Activated CD4-positive, alpha-beta T cell treated with anti-CD3 and anti-CD28 coated beads, Interleukin-2, amount 50 U/mL, for 4 hours (primary cell): ENCODE results near the gene C1orf226.

Source experiments
- DNase-seq, 2 experiments: peaks; one replicate each; pipeline ENCODE4 v3.0.0-alpha.2; 2020

Gene C1orf226

DNA sequence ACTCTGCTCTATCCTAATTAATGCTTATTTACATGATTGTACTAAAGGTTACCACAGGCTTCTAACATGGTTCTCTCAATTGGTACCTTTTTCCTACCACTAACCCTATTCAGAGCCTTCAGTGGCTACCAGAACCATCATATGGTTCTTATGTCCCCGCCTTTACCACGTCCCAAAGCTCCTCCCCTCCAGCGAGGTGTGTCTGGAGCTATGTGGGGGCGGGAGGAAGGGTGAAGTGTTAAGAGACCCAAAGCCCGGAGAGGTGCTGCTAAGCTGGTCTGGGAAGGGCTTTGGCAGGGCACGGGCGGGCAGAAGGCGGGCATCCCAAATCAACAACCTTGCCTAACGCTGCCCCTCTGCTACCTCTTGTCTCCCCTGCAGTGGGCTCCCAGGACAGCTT lies 14.9 kb upstream of the C1orf226 start:
- DNase-seq = no peak

DNA sequence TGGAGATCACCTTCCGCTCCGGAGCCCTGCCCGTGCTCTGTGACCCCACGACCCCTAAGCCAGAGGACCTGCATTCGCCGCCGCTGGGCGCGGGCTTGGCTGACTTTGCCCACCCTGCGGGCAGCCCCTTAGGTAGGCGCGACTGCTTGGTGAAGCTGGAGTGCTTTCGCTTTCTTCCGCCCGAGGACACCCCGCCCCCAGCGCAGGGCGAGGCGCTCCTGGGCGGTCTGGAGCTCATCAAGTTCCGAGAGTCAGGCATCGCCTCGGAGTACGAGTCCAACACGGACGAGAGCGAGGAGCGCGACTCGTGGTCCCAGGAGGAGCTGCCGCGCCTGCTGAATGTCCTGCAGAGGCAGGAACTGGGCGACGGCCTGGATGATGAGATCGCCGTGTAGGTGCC lies 14.5 kb upstream of the C1orf226 start:
- DNase-seq = no peak

DNA sequence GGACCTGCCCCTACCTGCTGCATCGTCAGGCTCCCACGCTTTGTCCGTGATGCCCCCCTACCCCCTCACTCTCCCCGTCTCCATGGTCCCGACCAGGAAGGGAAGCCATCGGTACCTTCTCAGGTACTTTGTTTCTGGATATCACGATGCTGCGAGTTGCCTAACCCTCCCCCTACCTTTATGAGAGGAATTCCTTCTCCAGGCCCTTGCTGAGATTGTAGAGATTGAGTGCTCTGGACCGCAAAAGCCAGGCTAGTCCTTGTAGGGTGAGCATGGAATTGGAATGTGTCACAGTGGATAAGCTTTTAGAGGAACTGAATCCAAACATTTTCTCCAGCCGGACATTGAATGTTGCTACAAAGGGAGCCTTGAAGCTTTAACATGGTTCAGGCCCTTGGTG lies 13.8 kb upstream of the C1orf226 start:
- DNase-seq = no peak

DNA sequence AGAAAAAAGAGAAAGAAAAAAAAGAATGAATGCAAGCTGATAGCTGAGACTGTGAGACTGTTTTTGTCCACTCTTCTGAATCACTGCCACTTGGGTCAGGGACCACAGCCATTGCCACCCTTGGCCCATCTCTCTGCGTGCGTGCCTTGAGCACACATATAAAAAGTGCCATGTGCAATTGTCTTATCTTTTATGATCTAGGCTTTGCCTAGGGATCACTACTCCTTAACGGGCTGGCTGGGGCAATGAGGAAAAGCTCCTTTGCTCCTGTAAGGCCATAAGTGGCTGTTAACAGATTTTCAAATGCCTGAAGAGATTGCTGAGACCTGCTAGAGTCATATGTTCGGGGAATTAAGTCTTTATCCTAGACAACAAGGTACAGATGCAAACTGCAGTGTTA lies 13.1 kb upstream of the C1orf226 start:
- DNase-seq = no peak

DNA sequence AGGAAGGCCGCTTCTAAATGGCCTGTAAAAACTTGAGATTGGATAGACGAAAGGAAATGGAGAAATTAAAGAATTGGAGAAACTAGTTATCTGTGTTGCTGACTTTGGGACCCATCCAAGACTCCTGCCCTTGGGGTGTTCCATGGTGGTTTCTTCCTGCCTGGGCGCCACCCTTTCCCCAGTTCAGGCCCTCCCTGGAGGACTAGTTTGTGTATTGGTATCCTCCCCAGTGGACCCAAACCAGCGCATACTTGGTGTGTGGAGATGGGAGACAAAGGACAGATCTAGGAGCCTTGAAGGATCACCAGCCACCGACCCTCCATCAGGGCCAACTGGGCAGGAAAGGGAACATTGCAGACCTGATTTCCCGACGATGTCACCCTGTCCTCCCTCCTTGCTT lies 12.0 kb upstream of the C1orf226 start:
- no peak for DNase-seq

DNA sequence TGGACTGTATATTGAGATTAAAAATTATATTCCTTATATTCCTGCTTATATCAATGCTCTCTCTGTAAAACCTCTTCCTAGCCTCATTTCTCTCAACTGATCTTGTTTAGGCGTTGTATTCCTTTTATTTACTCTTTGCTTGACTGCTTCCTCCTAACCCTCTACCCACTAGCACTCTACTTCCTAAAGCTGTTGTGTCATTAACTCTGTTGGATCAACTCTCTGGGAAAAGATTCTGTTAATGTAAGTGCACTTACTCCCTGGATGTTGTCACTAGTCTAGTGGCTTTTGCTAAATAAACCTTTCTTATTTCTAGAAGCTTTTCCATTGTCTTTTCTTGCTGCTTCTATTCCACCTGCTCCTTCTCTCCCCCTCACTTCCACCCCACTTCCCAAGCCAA lies 11.4 kb upstream of the C1orf226 start:
- no peak for DNase-seq

DNA sequence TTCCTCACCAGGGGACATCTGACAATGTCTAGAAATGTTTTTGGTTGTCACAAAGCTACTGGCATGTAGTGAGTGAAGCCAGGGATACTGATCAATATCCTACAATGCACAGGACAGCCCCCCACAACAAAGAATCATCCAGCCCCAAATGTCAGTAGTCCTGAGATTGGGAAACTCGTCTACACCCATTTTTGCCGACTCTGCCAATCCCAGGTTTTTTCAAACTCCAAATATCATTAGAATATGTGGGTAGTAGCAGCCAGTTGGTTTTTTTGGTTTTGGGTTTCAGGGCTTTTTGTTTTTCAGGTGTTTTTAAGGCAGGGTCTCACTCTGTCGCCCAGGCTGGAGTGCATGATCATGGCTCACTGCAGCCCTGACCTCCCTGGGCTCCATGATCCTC lies 10.8 kb upstream of the C1orf226 start:
- no peak for DNase-seq

DNA sequence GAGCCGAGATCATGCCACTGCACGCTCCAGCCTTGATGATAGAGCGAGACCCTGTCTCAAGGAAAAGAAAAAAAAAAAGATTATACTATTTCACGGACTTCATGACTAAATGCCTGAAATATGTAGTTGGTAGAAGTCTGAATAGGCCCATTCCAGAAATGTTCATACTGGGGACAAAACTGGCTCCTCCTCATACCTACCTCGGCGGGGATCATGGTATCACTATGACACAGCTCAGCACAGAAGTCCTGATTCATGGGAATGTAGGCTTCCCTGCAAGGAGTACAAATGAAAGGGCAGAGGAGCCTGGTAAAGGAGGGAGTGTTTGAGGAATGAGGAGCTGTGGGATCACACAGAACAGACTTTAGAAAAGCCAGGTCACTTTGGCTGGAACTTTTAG lies 9.9 kb upstream of the C1orf226 start:
- DNase-seq = no peak

DNA sequence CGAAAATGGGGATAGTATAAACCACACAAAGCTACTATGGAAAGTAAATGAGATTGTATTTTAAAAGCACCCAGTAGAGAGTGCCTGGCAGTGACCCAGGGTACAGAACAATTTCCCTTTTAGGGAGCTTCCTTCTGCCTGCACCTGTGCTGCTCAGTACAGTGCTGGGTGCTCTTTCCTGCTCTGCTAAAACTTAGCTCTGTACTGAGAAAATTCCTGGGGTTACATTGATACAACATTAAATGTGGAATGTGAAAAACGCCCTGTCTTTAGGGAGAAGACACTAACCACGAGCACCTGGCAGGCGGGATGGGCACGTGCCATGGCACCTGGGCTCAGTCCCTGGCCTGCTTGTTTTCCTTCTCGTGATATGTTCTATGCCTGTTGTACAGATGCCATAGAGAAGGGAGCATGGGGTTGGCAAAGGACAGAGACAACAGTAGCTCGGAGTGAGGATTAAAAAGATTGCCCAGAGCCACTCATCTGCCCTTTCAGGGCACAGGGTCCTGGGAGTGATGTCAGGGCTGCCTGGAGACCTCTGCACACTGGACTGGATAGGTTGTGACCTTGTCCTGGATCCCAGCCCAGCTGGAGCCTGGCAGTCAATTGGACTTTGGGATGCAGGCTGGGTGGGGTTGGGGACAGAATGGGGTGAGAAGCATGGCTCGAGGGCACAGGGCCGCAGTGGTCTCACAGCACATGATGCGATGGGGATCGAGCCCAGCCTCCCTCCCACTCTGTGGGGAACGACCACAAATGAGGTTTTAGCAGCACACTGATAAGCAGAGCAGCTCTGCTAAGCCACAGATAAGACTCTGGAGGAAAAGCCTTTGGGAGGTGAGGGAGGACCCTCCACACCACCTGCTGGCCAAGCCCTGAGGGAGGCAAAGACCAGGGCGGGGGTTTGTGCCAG lies 9.1 kb upstream of the C1orf226 start:
- DNase-seq = no peak

DNA sequence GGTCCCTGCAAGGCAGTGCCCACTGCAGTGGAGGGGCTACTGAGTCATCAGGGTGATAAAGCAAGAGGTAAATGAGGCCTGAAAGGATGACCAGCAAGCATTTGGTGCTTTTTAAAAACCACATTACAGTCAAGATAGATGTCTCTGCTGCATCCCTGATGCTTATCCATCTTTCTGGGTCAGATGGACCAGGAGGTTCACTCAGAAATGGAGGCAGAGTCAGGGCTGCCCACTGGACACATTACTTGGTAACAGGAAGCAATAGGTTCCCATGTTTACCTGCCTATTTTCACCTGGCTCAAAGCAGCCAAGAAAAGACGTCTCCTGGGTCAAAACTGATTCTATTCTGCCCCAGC lies 8.5 kb upstream of the C1orf226 start:
- no peak for DNase-seq

DNA sequence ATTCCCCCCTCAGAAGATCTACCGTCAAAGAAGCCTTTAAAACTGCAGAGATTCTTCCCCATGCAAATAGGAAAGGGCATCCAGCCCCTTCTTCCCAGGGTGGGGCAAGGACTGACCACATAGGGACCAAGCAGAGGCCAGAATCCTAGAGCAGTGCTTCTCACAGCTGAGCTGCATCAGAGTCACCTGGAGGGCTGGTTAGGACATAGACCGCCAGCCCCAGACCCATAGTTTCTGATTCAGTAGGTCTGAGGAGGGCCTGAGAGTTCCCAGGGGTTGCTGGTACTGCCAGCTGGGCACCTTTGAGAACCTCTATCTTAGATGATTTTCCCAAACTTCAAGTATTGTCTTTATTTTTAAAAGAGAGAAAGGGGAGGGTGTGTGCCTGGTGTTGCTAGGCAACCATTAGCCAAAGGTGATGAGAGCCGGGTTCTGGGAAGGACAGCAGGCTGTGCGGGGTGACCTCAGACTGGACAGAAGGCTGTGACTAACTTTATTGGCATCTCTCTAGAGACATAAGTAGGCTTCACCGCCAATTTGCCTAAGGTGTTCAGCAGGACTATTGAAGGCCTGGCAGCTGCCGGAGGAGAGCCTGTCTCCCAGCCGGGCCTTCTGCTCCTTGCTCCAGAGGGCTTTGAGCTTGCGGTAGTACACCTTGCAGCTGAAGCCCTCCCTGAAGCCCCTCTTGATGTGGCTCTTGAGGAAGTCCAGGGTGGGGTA lies 7.8 kb upstream of the C1orf226 start:
- DNase-seq = no peak

DNA sequence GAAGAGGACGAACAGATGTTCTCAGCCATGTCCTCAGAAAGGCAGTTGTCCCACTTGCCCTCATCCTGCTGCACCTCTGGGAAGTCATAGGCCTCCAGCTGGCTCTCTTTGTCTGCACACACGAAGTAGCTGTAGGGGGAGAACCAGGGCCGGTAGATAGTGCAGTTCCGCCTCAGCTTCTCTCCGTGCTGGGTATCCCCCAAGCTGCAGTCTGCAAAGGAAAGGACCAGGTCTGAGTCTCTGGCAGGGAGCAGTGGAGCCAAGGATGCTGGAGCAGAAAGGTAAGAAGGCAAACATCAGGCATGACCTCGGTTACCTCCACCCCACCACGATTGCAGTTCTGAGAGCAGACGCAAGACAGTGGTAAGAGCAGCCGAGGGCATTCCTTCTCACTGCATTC lies 7.1 kb upstream of the C1orf226 start:
- DNase-seq = no peak

DNA sequence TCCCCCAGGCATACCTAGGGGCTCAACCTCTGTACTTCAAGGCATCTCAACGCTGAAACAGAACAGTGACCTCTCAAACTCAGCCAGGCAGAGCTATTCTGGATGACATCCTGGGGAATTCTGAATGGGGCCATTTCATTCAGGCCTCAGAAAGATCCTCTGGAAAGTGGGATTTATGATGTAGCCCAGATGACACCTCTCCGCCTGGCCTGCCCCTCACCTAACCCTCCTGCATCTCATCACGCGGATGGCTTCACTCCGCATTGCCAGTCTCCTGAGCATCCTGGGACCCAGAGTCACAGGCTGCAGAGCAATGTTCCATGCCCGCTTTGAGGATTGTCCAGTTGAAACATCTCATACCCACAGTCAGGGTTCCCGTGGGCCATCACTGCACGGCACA lies 6.1 kb upstream of the C1orf226 start:
- DNase-seq = no peak

DNA sequence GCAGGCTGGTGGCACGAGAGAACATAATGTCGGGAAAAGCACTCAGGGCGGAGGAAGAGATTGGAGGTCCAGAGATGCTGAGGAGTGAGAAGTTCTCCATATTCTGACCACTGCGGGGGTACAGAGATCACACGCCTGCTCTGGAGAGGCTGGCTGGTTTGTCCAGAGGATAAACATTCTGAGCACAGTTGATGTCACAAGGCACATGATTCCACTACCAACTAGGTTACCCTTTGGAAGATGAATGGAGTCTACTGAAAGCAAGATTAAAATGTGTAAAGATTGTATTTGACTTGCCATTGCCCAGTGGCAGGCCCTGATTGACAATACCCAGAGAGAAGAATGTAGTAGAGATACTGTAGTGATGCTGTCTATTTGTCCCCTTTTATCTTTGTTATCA lies 4.8 kb upstream of the C1orf226 start, which contains the start of gene SPATA46:
SPATA46 (minus strand) TSS at position 164 of the 400 bp plus-strand sequence; CDS start at position 100, 64 bp downstream.
- DNase-seq = no peak

DNA sequence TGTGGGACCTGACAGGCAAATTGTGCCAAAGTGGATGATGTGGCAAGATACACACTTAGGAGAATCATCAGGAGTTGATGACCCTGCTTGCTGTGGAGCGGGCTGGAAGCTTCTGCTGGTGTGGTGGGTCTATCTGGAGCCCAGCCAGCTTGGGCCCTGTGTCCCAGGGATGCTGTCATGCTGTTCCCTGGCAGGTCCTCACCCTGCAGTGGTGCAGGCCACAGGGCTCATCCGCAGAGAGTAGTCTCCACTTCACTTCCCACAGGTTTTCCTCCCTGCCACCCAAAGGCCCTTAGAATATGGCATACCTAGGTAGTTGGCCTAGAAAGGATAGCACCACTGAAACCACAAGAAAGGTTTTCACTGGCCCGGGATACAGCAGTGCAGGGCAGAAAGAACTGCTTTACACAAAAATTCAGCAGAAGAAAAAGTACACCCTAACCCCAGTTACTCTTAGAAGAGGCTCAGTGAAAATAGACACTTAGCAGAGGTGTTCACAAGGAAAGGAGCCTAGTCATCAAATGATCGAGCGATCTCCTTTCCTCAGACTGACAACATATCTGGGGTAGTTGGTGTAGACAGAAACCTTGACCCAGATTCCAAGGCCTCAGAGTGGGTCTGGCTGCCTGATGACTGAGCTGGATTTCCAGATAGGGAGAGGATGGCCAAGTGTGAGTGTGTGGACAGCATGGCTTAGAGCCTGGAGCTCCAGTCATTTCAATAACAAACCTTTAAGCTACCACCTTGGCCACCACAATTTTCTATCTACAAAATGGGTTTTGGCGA lies 1.3 kb upstream of the C1orf226 start:
- no peak for DNase-seq

DNA sequence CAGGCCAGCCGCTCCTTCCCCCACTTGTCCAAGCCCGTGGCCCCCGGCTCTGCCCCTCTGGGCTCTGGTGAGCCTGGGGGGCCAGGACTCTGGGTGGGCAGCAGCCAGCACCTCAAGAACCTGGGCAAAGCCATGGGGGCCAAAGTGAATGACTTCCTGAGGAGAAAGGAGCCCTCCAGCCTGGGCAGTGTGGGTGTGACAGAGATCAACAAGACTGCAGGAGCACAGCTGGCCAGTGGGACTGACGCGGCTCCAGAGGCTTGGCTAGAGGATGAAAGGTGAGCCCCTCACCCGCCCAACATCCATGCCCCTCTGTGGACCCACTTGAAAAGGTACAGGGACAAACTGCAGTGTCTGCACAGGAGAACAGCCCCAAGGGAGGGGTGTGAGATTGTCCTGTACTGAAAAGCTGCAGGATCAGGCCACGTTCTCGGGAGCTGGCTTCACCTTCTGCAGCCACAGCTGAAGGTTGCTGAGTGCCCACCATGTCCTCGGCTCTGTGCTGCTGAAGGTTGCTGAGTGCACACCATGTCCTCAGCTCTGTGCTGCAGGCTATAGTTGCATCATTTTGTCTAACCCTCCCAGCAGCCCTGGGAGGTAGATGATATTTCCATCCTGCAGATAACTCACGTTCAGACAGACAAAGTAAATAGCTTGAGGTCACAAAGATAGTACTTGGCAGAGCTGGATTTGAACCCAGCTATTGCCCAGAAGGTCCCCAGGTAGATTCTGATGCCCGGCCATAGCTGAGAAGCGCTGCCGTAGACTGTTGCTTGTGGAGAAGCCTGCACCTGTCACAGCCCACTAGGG lies 618 bp downstream of the C1orf226 start:
- DNase-seq = no peak

DNA sequence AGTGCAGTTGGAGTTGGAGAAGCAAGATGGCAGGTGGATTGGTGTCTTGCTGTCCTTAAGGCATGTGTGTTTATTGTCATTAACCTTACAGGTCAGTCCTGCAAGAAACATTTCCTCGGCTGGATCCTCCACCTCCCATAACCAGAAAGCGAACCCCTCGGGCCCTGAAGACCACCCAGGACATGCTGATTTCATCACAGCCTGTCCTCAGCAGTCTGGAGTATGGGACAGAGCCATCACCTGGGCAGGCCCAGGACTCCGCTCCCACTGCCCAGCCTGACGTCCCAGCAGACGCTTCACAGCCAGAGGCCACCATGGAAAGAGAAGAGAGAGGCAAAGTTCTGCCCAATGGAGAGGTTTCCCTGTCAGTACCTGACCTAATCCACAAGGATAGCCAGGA lies 1.6 kb downstream of the C1orf226 start:
- no peak for DNase-seq

DNA sequence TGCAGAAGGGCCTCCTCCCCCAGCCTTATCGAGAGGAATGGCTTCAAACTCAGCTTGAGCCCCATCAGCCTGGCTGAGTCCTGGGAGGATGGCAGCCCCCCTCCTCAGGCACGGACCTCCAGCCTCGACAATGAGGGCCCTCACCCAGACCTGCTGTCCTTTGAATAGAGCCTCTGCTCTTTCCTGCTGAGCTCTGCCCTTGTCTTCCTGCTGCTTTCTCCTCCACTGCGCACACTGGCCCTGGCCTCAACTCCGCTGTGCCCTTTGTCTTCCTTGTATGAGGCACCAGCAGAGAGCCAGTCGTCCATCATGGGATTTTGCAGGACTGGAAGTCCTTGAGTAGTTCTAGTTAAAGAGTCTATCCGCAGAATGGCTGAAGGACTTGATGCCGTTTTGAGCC lies 2.0 kb downstream of the C1orf226 start:
- DNase-seq = no peak

DNA sequence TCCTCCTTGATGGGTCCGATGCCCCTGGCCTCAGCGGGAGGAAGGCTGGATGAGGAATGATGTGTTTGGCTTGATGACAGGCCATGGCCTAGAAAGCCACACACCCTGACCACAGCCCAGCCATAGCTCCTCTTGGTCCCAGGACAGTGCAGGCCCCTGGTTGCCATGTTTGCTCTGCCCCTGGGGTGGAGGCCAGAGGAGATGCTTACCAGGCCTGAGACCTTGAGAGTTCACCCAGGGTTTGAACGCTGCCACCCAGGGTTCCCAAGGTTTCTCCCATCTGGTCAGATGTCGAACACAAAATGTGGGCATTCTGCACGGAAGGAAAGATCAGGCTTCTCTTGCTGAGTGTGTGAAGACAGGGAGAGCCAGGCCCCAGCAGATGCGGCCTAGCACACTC lies 2.6 kb downstream of the C1orf226 start:
- DNase-seq = no peak

DNA sequence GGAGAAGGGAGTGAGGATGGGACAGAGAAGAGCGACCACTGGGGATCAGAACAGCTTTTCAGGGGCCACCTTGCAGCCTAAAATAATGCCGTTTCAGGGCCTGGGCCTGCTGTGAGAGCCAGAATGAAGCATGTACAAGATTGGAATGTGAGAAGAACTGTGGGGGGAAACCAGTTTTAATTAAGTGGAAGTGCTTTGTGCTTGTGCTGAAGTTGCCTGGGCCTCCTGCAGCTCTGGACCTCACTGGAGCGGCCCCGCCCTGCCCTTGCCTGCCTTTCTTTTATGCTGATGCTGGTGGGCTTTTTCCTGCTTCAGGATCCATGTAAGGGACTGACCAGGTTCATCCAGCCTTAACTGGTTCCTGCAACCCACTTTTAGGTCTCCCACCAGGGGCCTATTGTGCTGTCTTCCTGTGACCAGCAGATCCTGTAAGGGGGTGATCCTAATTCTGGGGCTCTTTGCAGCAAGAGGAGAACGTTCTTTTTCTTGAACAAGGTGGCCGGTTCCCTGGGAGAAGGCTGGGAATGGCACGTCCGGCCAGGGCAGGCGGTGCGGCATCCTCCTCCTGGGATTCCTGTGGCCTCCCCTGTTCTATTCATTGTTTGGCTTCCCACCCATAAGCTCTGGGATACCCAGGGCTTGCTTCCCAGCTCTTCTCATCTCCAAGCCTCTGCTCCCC lies 3.2 kb downstream of the C1orf226 start:
- no peak for DNase-seq

DNA sequence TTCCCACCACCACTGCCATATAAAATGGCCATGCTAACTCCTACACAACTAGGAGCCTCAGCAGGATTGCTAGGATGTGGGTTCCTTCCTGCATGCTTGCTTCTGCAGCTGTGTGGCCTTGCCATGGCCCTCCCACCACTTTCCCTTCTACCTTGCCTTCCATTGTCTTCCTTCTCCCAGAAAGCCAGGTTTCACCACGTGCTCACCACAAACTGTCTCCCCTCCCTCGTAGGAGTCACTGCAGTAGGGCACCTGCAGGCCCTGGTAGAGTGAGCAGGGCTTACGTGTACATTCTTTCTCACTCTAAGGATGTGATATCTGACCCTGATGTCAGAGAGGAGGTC lies 3.7 kb downstream of the C1orf226 start:
- no peak for DNase-seq

DNA sequence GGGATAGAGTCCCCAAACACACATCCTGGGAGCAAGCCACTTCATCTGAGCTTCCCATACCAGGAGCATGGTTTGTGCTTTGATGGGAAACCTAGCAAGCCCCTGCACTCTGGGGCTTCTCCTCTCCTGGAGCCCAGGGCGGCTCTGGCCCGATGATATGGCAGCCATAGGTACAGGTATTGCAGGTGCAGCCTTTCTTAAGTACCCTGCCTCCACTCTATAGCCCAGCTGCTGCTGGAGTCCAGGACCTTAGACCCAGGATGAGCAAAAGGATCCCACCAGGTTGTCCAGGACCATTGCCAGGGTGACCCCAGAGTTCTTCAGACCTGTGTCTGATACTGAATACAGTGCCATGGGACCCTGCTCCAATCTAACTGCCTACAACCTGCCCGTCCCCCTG lies 4.2 kb downstream of the C1orf226 start:
- DNase-seq = no peak
